H9 (cell line): ENCODE data around the gene VPS26A. TPM values are rescaled to one million over a fixed set of nuclear protein-coding genes. Genes with fewer than 3 reads are reported as not detected.

Source experiments
- DNase-seq: peaks from one replicate; pipeline ENCODE4 v3.0.0-alpha.2; 2017
- H2AFZ ChIP-seq: one replicate; pipeline ENCODE4 v1.6.1; 2013; ENCODE audit warnings: mild to moderate bottlenecking, low read length, control low read depth, moderate library complexity
- H2AK5ac ChIP-seq: 2 replicates; pipeline ENCODE4 v1.6.1; 2013; ENCODE audit warnings: low read length, control low read depth, mixed read lengths; ENCODE audit not compliant: insufficient read length
- H2BK120ac ChIP-seq: one replicate; pipeline ENCODE4 v1.6.1; 2013; ENCODE audit warnings: low read depth, mild to moderate bottlenecking, low read length, control low read depth, inconsistent platforms; ENCODE audit not compliant: poor library complexity, severe bottlenecking
- H2BK12ac ChIP-seq: 2 replicates; pipeline ENCODE4 v1.6.1; 2013; ENCODE audit warnings: low read length, control low read depth, mixed read lengths, low read depth; ENCODE audit not compliant: insufficient read length
- H2BK15ac ChIP-seq: 2 replicates; pipeline ENCODE4 v1.6.1; 2013; ENCODE audit warnings: low read depth, low read length, control low read depth
- H2BK20ac ChIP-seq: one replicate; pipeline ENCODE4 v1.6.1; 2013; ENCODE audit warnings: low read depth, mild to moderate bottlenecking, low read length, control low read depth, inconsistent platforms; ENCODE audit not compliant: poor library complexity, severe bottlenecking
- H2BK5ac ChIP-seq: 2 replicates; pipeline ENCODE4 v1.6.1; 2013; ENCODE audit warnings: low read length, control low read depth, mixed read lengths; ENCODE audit not compliant: insufficient read length
- H3K14ac ChIP-seq: 2 replicates; pipeline ENCODE4 v1.6.1; 2013; ENCODE audit warnings: low read length, control low read depth; ENCODE audit not compliant: insufficient read depth
- H3K18ac ChIP-seq: 2 replicates; pipeline ENCODE4 v1.6.1; 2013; ENCODE audit warnings: low read depth, mild to moderate bottlenecking, mixed read lengths, low read length, control low read depth; ENCODE audit not compliant: insufficient read length
- H3K23ac ChIP-seq: 2 replicates; pipeline ENCODE4 v1.6.1; 2013; ENCODE audit warnings: low read length, control low read depth, mixed read lengths, low read depth; ENCODE audit not compliant: insufficient read length
- H3K23me2 ChIP-seq: 2 replicates; pipeline ENCODE4 v1.6.1; 2013; ENCODE audit warnings: low read depth, mild to moderate bottlenecking, mixed read lengths, low read length, control low read depth; ENCODE audit not compliant: insufficient read length, poor library complexity, severe bottlenecking
- H3K27ac ChIP-seq: 2 replicates; pipeline ENCODE4 v1.5.1; 2013; ENCODE audit warnings: low read length, control low read depth, mixed read lengths, low read depth; ENCODE audit not compliant: insufficient read length
- H3K27me3 ChIP-seq: 2 replicates; pipeline ENCODE4 v1.6.1; 2013; ENCODE audit warnings: low read length, control low read depth, inconsistent platforms; ENCODE audit not compliant: insufficient read depth
- H3K4ac ChIP-seq: 2 replicates; pipeline ENCODE4 v1.6.1; 2013; ENCODE audit warnings: low read depth, mild to moderate bottlenecking, control low read depth, inconsistent platforms, low read length, moderate library complexity
- H3K4me1 ChIP-seq: 2 replicates; pipeline ENCODE4 v1.6.1; 2013; ENCODE audit warnings: low read length, control low read depth, inconsistent platforms; ENCODE audit not compliant: insufficient read depth
- H3K4me2 ChIP-seq: 2 replicates; pipeline ENCODE4 v1.6.1; 2013; ENCODE audit warnings: low read length, control low read depth, mixed read lengths; ENCODE audit not compliant: insufficient read length, insufficient read depth
- H3K56ac ChIP-seq: 2 replicates; pipeline ENCODE4 v1.6.1; 2013; ENCODE audit warnings: low read depth, mild to moderate bottlenecking, mixed read lengths, low read length, control low read depth; ENCODE audit not compliant: insufficient read length
- H3K79me1 ChIP-seq: 2 replicates; pipeline ENCODE4 v1.6.1; 2013; ENCODE audit warnings: low read depth, mild to moderate bottlenecking, moderate library complexity, low read length, control low read depth, inconsistent platforms; ENCODE audit not compliant: insufficient read depth, poor library complexity, severe bottlenecking
- H3K79me2 ChIP-seq: 2 replicates; pipeline ENCODE4 v1.6.1; 2013; ENCODE audit warnings: low read length, control low read depth, inconsistent platforms; ENCODE audit not compliant: insufficient read depth
- H3K9ac ChIP-seq: 2 replicates; pipeline ENCODE4 v1.6.1; 2013; ENCODE audit warnings: low read length, control low read depth, mixed read lengths; ENCODE audit not compliant: insufficient read length; ENCODE audit errors: extremely low read depth
- H3K9me3 ChIP-seq: one replicate; pipeline ENCODE4 v1.6.1; 2013; ENCODE audit warnings: low read depth, low read length, inconsistent platforms; ENCODE audit not compliant: control insufficient read depth
- H3T11ph ChIP-seq: one replicate; pipeline ENCODE4 v1.6.1; 2013; ENCODE audit warnings: mild to moderate bottlenecking, low read length, control low read depth, inconsistent platforms
- H4K20me1 ChIP-seq: one replicate; pipeline ENCODE4 v1.6.1; 2013; ENCODE audit not compliant: control insufficient read depth, insufficient read length, insufficient read depth
- H4K5ac ChIP-seq: 2 replicates; pipeline ENCODE4 v1.6.1; 2013; ENCODE audit warnings: low read depth, mild to moderate bottlenecking, mixed read lengths, low read length, control low read depth; ENCODE audit not compliant: insufficient read length
- H4K8ac ChIP-seq: replicated peaks from 2 replicates; pipeline ENCODE4 v1.6.1; 2013; ENCODE audit warnings: low read length, control low read depth, mixed read lengths, low read depth; ENCODE audit not compliant: insufficient read length
- H4K91ac ChIP-seq: 2 replicates; pipeline ENCODE4 v1.6.1; 2013; ENCODE audit warnings: low read depth, mild to moderate bottlenecking, moderate library complexity, mixed read lengths, low read length, control low read depth; ENCODE audit not compliant: insufficient read length
- H3K27ac Mint-ChIP-seq, 3 experiments: 2 replicates in 2 of 3; 3 replicates in 1 of 3; pipeline ENCODE4 v1.8.0; 2020 to 2021; ENCODE audit warnings: mixed read lengths in 3 of 3, mild to moderate bottlenecking in 1 of 3, moderate library complexity in 1 of 3
- H3K27me3 Mint-ChIP-seq: 2 replicates; pipeline ENCODE4 v1.8.0; 2021; ENCODE audit warnings: low read depth, mild to moderate bottlenecking, moderate library complexity, mixed read lengths
- H3K36me3 Mint-ChIP-seq, 3 experiments: 2 replicates in 2 of 3; 3 replicates in 1 of 3; pipeline ENCODE4 v1.8.0; 2020 to 2021; ENCODE audit warnings: low read depth in 3 of 3, mixed read lengths in 3 of 3; ENCODE audit not compliant: insufficient read depth in 1 of 3
- H3K4me1 Mint-ChIP-seq, 2 experiments: 2 replicates each; pipeline ENCODE4 v1.8.0; 2020; ENCODE audit warnings: mixed read lengths in 2 of 2
- H3K4me3 Mint-ChIP-seq, 2 experiments: 2 replicates in 1 of 2; 3 replicates in 1 of 2; pipeline ENCODE4 v1.8.0; 2020 to 2021; ENCODE audit warnings: mild to moderate bottlenecking in 2 of 2, mixed read lengths in 2 of 2, moderate library complexity in 1 of 2
- H3K9me3 Mint-ChIP-seq, 2 experiments: 2 replicates in 1 of 2; 3 replicates in 1 of 2; pipeline ENCODE4 v1.8.0; 2020; ENCODE audit warnings: mild to moderate bottlenecking in 2 of 2, mixed read lengths in 2 of 2, moderate library complexity in 1 of 2
- WGBS: extraction: QIAGEN DNeasy Blood & Tissue Kit; methylation state at CpG from one replicate; pipeline ENCODE4 v1.1.7; 2013; ENCODE audit warnings: missing lambda C conversion rate, low lambda C conversion rate, mixed read lengths; ENCODE audit not compliant: insufficient read length; ENCODE audit errors: extremely low coverage; 5-methylcytosine and 5-hydroxymethylcytosine counted together
- total RNA-seq: library from RNA; stranded (reverse); gene quantifications from 2 replicates; pipeline ENCODE4 v1.2.1, GENCODE V29; 2021
- TF ChIP-seq, protein P1 (sequence below): fragments of 200-600 bp; sonication (generic); conservative IDR thresholded peaks from 3 replicates; pipeline ENCODE4 v1.8.0; 2021; ENCODE audit warnings: antibody characterized with exemption, mild to moderate bottlenecking

Gene VPS26A
- total RNA-seq, 1 experiment from 2014 or later: 41.8 TPM

DNA sequence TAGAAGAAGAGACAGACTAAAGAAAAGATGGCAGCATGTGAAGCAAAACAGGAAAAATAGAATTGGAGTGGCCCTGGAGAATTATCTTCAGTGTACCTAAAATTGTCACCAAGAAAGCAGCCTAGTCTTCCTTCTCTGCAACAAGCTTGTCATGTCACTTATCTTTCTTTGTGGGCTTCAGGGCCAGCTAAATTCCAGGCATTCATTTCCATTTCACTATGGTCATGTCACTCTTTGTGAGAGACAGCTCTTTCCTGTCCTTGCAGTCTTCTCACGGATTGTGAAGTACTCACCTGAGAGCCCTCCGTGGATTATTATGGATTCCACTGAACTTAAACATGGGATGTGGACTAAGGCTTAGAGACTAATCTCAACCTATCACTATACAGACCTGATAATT is 87.1 kb downstream of the VPS26A start:
- H4K20me1 ChIP-seq: no peaks in the 10 kb centered on the region
- Mint-ChIP-seq H3K4me1 (no peaks in the 10 kb centered on the region), H3K27me3 (no peaks in the 10 kb centered on the region; the same call in 1 of the 2 replicates), H3K4me3 (no peak overlapping the region), H3K9me3 (peaks cover 2 to 5% of the 10 kb centered on the region in 2 experiments; a peak in 3 of 5 replicates), H3K27ac (peak overlapping the region in 2 of 3 experiments; percentile 22 to 72; a peak in 2 of 7 replicates), H3K36me3 (peaks cover 11 to 30% (median 29%) of the 10 kb centered on the region in 3 experiments; a peak in 6 of 7 replicates)
- no peaks in the 10 kb centered on the region for H3K4me1 ChIP-seq
- no peak overlapping the region for H3K18ac ChIP-seq
- no peak overlapping the region for H3K9ac ChIP-seq
- no peak overlapping the region for H3K14ac ChIP-seq
- no peak overlapping the region for H4K91ac ChIP-seq
- no peak overlapping the region for H3K23ac ChIP-seq
- no peak overlapping the region for H3K4ac ChIP-seq
- H2AK5ac ChIP-seq: no peak overlapping the region
- no peak overlapping the region for H2BK120ac ChIP-seq
- DNase-seq: no peak
- WGBS: no CpG with 5 or more reads among the region's 2 CpGs
- H2BK5ac ChIP-seq: no peak overlapping the region
- H3K9me3 ChIP-seq: no peaks in the 10 kb centered on the region
- H2BK20ac ChIP-seq: no peak overlapping the region
- H3K27ac ChIP-seq: no peak overlapping the region
- no peaks in the 10 kb centered on the region for H3K23me2 ChIP-seq
- no peak overlapping the region for H2BK12ac ChIP-seq
- H3K56ac ChIP-seq: no peak overlapping the region
- H4K8ac ChIP-seq: no peak overlapping the region
- no peak overlapping the region for H3K4me2 ChIP-seq
- no peak overlapping the region for H2BK15ac ChIP-seq
- H3T11ph ChIP-seq: no peak overlapping the region
- H4K5ac ChIP-seq: no peak overlapping the region
- no peaks in the 10 kb centered on the region for H3K79me2 ChIP-seq
- TF ChIP-seq, protein P1, sequence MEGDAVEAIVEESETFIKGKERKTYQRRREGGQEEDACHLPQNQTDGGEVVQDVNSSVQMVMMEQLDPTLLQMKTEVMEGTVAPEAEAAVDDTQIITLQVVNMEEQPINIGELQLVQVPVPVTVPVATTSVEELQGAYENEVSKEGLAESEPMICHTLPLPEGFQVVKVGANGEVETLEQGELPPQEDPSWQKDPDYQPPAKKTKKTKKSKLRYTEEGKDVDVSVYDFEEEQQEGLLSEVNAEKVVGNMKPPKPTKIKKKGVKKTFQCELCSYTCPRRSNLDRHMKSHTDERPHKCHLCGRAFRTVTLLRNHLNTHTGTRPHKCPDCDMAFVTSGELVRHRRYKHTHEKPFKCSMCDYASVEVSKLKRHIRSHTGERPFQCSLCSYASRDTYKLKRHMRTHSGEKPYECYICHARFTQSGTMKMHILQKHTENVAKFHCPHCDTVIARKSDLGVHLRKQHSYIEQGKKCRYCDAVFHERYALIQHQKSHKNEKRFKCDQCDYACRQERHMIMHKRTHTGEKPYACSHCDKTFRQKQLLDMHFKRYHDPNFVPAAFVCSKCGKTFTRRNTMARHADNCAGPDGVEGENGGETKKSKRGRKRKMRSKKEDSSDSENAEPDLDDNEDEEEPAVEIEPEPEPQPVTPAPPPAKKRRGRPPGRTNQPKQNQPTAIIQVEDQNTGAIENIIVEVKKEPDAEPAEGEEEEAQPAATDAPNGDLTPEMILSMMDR: no peak
- no peaks in the 10 kb centered on the region for H3K27me3 ChIP-seq
- H2AFZ ChIP-seq: no peak overlapping the region
- no peaks in the 10 kb centered on the region for H3K79me1 ChIP-seq
